Glomerular visceral epithelial cell (primary cell): ENCODE data around the gene TACR2.

ENCODE experiments used
- DNase-seq: peaks from one replicate; pipeline ENCODE4 v3.0.0-alpha.2; 2016; ENCODE audit errors: extremely low spot score

TACR2 gene

DNA sequence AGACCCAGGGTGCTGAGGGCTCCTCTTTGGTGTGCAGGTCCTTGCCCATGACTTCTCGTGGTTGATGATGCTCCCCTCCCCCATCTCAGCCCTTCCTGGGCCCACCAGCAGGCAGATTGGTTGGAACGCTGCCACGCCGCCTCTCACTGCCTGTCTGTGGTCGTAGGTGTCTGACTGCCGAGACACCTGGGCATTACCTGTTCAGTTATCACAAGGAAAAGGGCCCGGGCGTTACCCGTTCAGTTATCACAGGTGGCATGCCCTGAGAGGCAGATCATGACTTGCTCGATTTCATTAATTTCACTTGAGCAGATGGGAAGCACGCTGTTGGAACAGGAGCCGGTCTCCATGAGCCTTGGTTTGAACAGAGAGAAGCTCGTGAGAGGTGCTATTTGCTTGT, 42.5 kb downstream of the TACR2 start:
- no peak for DNase-seq

DNA sequence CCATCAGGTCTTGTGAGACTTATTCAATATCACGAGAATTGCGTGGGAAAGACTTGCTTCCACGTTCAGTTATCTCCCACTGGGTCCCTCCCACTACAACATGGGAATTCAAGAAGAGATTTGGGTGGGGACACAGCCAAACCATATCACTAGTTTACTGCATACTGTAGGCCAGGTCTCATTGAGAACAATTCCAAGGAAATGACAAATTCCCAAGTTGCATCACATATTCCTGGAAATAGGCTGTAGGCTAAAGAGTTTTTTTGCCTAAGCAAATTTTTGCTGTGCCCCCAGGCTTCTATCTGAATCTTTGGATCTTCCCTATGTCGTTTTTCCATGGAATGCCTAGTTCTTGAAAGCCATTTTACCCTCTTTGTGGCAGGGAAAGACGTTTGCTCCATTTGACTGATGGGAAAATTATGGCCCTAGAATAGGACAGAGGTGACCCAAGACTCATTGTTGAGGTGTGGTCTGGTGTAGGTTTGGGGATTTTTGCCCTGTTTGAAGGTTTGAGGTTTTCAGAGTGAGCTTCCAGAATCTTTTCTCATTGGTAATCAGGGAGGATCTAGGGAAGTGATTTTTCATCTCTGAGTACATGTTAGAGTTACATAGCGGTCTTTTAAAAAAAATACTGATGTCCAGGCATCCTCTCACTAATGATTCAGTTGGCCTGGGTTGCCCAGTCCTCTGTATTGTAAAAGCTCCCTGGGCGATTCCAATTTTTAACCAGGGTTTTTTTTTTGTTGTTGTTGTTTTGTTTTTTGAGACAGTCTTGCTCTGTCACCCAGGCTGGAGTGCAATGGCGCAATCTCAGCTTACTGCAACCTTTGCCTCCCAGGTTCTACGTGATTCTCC, 44.4 kb downstream of the TACR2 start:
- no peak for DNase-seq

DNA sequence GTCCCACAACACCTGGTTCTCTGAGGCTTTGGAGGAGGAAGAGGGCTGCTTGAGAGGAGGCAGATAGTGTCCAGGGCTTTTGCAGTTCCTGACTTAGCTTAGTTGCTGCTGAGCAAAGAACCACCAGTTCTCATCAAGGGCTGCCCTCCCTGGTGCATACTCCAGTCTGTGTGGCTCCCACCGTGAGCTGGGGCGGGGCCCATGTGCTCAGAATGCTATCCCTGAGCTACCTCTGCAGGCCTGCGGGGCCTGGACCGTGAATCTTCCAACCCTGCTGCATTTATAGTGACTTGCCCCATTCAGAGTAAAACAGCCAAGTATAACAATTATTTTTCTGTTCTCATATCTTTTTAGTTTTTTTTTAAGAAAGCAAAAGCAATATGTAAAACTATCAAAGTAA, 49.2 kb downstream of the TACR2 start:
- DNase-seq, result no peak

DNA sequence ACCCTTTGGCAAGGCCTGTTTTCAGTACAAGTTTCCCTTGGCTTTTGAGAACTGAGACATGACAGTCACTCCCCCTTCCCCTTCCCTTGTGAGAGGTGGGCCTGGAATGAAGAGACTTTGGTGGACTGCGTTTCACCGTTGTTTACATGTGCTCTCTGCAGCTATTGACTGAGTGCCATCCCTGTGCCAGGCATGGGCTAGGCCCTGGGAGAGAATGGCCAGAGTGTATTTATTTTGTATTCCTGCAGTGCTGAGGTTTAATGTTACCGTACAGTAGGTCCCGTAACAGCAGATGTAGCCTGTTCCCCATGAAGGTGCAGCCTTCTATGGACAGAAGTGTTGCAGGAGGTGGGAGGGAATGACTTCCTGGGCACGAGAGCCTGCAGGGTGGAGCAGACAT, 50.0 kb downstream of the TACR2 start:
- no peak for DNase-seq

DNA sequence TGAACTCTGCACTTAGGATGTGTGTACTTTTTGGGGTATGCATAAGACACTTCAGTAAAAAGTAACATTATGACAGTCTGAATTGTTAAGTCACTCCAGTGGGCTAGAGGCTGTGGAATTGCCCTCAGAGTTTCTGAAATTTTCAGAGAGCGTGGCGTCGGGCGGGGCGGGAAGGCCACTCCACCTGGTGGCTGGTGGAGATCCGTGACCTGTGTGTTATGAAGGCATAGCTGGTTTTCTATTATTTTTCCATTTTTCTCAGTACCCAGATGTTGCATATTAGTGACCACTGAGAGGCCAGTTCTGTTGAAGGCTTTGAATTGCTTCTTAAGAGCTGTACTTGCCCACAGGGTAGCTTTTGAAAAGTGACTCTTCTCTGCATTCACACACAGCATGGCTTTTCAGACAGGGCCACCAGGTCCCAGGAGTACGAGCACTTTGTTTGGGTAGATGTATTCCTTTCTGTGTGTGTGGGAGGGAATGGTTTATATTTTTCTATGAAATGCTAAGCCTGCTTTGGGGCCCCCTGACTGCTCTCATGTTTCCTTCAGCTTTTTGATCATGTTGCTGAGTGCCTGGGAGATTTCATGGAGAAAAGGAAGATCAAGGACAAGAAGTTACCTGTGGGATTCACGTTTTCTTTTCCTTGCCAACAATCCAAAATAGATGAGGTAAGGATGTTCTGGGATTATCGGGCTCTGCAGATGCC, 52.3 kb downstream of the TACR2 start:
- no peak for DNase-seq

DNA sequence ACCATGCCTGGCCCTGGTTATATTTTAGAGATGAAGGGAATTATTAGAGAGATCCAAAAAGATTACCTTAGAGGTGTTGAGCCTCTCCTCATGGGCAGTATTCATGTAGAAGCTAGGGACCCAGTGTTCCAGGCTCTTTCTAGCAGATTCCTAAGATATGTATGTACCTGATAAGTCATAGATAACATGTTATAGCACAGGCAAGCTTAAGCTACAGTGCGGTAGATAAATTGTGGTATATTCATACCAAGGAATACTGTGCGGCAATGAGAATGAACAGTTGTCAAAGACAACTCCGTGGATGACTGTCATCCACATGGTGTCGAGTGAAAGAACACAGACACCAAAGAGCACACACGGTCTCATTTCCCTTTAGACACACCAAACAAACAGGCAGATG, 53.1 kb downstream of the TACR2 start:
- no peak for DNase-seq

DNA sequence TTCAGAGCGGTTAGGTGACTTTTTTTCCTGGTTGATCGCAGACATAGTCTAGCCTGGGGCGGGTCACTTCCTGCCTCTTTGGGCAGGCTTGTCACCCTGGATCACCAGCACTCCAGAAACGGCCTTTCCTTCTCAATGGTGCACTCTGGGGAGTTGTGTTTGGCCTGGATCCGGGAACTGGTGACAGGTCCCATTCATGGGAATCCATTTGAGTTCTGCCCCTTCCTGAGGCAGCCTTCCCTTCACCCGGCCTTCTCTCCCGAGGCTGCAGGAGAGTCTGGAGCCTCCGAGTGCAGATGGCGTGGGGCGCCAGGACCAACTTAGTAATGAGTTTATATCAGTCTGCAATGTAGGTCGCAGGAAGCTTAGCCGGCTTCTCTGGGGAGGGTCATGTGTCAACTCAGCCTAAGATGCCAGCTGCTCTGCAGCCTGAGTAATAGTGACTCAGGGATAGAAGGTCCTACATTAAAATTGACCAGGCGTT, 54.2 kb downstream of the TACR2 start:
- no peak for DNase-seq

DNA sequence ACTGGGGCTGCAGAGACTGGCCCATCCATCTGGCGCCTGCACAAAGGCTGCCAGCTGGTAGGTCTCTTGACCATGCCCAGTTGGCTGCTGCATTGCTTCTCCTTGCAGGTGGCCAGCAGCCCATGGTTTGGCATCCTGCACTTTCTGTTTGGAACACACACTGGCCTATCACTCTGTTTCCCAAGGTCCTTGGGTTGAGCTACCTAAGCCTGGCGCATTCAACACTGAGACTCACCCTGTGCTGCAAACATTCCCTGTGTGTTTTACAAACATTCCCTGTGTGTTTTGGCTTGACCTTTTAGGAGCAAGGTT, 55.5 kb downstream of the TACR2 start:
- DNase-seq, result no peak

DNA sequence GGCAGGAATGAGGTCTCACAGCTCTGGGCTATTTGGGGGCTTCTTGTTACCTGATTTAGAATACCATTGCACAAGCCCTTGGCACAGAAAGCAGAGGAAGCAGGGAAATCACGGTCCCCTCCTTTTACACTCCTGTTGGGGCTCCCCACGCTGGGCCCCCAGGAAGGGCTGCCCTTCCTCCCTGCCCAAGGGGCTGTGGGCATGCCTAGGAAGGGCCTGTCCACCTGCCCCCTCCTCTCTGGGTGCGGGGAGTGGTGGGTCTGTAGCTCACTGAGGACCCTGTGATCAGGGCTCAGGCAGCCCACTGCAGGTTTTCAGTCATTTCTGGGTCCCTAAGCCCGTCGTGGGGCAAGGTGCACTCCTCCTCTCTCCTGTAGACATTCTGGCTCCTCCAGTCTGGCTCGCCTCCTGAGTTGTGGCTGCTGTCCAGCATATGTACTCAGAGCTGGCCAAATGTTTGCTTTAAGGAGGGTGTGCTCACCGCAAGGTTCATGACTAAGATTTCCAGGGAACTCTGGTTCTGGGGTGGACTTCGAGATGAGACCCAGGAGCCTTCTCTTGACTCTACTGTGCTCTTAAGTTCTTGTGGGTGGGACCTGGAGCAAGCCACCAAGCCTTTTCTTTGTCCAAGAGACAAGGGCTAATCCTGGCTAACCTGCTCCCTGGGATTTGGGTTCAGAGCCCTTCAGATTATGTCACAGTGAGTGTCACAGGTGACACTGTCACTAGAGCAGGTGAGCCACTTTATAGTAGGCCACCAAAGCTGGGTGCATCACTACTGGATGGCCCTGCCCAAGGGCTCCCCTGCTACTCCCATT, 56.0 kb downstream of the TACR2 start:
- DNase-seq, result peak; percentile 77

DNA sequence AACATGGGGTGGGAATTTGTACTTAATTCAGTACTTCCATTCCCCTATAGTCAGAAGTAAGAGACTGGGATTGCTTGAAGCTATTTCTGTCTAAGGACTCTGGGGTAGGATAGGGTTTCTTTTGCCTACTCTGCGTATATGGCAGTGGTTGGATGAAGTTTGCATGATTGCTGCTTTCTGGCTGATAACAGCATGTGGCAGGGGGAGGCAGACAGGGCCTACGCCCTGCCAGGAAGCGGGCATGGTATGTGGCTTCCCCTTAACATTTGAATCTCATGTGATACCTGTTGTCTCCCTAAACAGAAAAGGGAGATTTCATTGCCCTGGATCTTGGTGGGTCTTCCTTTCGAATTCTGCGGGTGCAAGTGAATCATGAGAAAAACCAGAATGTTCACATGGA, 57.1 kb downstream of the TACR2 start:
- no peak for DNase-seq

DNA sequence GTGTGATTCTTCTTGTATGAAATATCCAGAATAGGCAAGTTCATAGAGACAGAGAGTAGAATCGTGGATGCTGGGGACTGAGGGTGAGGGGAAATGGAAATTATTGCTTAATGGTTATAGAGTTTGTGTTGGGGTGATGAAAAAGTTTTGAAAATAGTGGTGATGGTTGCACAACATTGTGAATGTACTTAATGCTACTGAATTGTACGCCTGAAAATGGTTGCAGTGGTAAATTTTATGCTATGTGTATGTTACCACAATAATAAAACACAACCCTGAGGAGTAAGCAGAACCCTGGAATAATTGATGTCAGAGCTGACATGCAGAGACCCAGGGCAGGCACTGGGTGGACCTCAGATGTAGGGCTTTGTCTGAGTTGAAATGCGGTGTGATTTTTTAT, 57.6 kb downstream of the TACR2 start:
- no peak for DNase-seq

DNA sequence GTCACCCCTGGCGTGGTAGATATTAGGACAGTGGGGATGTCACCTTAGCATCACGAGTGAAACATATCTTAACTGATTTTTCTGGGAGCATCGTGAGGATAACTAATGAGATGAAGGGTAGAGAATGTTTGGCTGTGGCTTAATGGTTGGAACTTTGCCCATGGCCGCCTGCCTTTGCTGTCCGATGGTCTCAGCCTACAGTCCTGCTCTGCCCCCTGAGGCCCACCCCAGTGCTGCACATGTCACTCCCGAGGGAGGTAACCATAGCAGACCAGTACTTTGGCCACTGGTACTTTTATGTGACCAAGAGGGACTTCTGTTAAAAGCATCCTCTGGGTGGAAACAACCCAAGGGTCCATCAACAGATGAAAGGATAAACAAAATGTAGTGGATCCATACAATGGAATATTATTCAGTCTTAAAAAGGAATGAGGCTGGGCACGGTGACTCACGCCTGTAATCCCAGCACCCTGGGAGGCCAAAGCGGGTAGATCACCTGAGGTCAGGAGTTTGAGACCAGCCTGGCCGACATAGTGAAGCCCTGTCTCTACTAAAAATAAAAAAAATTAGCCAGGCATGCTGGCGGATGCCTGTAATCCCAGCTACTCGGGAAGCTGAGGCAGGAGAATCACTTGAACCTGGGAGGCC, 58.4 kb downstream of the TACR2 start:
- DNase-seq, result no peak

DNA sequence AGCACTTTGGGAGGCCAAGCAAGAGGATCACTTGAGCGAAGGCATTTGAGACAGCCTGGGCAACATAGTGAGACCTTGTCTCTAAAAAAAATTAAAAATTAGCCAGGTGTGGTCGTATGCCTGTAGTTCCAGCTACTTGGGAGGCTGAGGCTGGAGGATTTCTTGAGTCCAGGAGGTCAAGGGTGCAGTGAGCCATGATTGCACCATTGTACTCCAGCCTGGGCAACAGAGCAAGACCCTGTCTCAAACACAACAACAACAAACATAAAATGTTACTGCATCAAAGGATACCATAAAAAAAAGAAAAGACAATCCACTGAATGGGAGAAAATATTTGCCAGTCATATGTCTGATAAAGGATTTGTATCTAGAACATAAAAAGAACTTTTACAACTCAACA, 60.5 kb downstream of the TACR2 start:
- DNase-seq, result no peak

DNA sequence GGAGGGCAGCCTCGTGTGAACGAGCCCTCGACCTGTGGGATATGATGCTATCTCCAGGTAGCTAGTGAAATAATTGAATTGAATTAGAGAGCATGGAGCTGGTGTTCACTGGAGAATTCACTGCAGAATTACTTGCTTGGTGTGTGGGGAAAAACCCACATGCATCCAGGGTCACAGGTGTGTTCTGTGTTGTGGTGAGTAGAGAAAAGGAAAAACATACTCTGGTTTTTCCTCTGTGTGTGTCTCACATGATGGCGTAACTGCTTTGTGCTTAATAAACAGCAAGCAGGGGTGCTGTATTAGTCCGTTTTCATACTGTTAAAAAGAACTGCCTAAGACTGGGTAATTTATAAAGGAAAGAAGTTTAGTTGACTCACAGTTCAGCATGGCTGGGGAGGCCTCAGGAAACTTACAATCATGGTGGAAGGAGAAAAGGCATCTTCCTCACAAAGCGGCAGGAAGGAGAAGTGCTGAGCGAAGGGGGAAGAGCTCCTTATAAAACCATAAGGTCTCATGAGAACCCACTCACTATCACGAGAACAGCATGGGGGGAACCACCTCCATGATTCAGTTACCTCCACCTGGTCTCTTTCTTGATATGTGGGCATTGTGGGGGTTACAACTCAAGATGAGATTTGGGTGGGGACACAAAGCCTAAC, 62.6 kb downstream of the TACR2 start:
- no peak for DNase-seq
